ENCODE data around the gene ADORA2A. TPM values are rescaled to one million over a fixed set of nuclear protein-coding genes. Genes with fewer than 3 reads are reported as not detected.

The ADORA2A gene
- total and polyA plus RNA-seq, 2 of the 13 experiments (the other 11 are each of a cell fraction or from before 2014, with no cell fraction given), result 3.3 to 5.0 TPM

- TF ChIP-seq TFAP4 (IDR thresholded peaks at IDR 0.05; ENCODE audit: borderline replicate concordance, low read depth), result peak; percentile 99
- no peak for TF ChIP-seq ATF3 (CRISPR knock-in tag; IDR thresholded peaks at IDR 0.05)
- peak; percentile 19; the same call in 1 of the 2 replicates for TF ChIP-seq RXRA (CRISPR knock-in tag; IDR thresholded peaks at IDR 0.05)
- TF ChIP-seq SALL2 (CRISPR knock-in tag; IDR thresholded peaks at IDR 0.05), result no peak
- no peak for TF ChIP-seq ZNF317 (CRISPR knock-in tag; IDR thresholded peaks at IDR 0.05)
- peak; percentile 54 for TF ChIP-seq RBM22 (optimal IDR thresholded peaks at IDR 0.05; ENCODE audit: low read length)
- no peak for TF ChIP-seq STAT5B (CRISPR knock-in tag; IDR thresholded peaks at IDR 0.05)
- no peak for TF ChIP-seq FOXM1 (CRISPR knock-in tag; IDR thresholded peaks at IDR 0.05)
- no peak for TF ChIP-seq ZNF670 (CRISPR knock-in tag; IDR thresholded peaks at IDR 0.05; ENCODE audit: borderline replicate concordance)
- TF ChIP-seq SETDB1 (CRISPR knock-in tag; IDR thresholded peaks at IDR 0.05; ENCODE audit: borderline replicate concordance), result no peak
- no peak for TF ChIP-seq ZNF83 (CRISPR knock-in tag; IDR thresholded peaks at IDR 0.05; ENCODE audit: borderline replicate concordance)
- peak; percentile 56 for TF ChIP-seq ARID5B (CRISPR knock-in tag; IDR thresholded peaks at IDR 0.05)
- no peak for TF ChIP-seq ZNF691 (CRISPR knock-in tag; IDR thresholded peaks at IDR 0.05; ENCODE audit: borderline replicate concordance, low read depth)
- no peak for TF ChIP-seq ZBTB33 (CRISPR knock-in tag; IDR thresholded peaks at IDR 0.05)
- TF ChIP-seq SP5 (CRISPR knock-in tag; IDR thresholded peaks at IDR 0.05; ENCODE audit: borderline replicate concordance, low read depth), result no peak
- 0 out of 2 replicates have a peak, but pooled peaks have one; percentile 33 for TF ChIP-seq ESRRA (CRISPR knock-in tag; IDR thresholded peaks at IDR 0.05; ENCODE audit: low read depth)
- TF ChIP-seq NR2F1 (CRISPR knock-in tag; IDR thresholded peaks at IDR 0.05), result peak; percentile 56 to 74; a peak in 2 of 4 replicates
- no peak for TF ChIP-seq ZBTB14 (CRISPR knock-in tag; IDR thresholded peaks at IDR 0.05)
- no peak for TF ChIP-seq ZNF251 (CRISPR knock-in tag; IDR thresholded peaks at IDR 0.05)
- TF ChIP-seq MED1 (CRISPR knock-in tag; IDR thresholded peaks at IDR 0.05), result peak; percentile 26; the same call in 1 of the 2 replicates
These were observed 7.1 kb upstream of the ADORA2A start (continued) for GRCh38 chr22:24420072-24420976.

Measured in HepG2 (cell line).